PC-3 (cell line): ENCODE data around the gene ASH1L. TPM values are rescaled to one million over a fixed set of nuclear protein-coding genes. Genes with fewer than 3 reads are reported as not detected.
"Not testable (repeated sequence)": the region's sequence is repeated elsewhere in the genome, so short reads cannot be mapped to it uniquely, and the experiment has no call there.

ENCODE experiments used
- ATAC-seq: fragments of 200-7000 bp; cut with Tn5 transposase; 2 replicates; pipeline ENCODE4 v1.9.1; 2020; ENCODE audit warnings: mild to moderate bottlenecking, moderate library complexity
- BruUV-seq: library from RNA; stranded (reverse); fragments of 400-500 nt; replicated peaks from 2 replicates; lab custom pipeline; 2021; lab: Mats Ljungman, UMichigan
- CTCF ChIA-PET: fragments of 300-600 bp; sonication (Branson Sonifier 250); formaldehyde crosslinking; loops from one replicate; lab custom pipeline; 2022; ENCODE audit warnings: antibody characterized with exemption; lab: Charles Lee
- POLR2A ChIA-PET: fragments of 300-600 bp; sonication (Branson Sonifier 250); formaldehyde crosslinking; loops from one replicate; lab custom pipeline; 2022; ENCODE audit warnings: antibody characterized with exemption; ENCODE audit not compliant: unreplicated experiment; lab: Charles Lee
- DNase-seq: peaks from one replicate; pipeline ENCODE4 v3.0.0-alpha.2; 2015
- H2AFZ ChIP-seq: fragments of 300-600 bp; sonication (generic); 2 replicates; pipeline ENCODE4 v1.6.0; 2016; ENCODE audit warnings: antibody characterized with exemption, low read length
- H3F3A ChIP-seq: fragments of 300-600 bp; sonication (generic); one replicate; pipeline ENCODE4 v1.6.0; 2017; ENCODE audit warnings: antibody characterized with exemption, low read length, control low read depth, mild to moderate bottlenecking; ENCODE audit not compliant: unreplicated experiment
- H3K27ac ChIP-seq: fragments of 300-600 bp; sonication (generic); 2 replicates; pipeline ENCODE4 v1.5.1; 2016; ENCODE audit warnings: mild to moderate bottlenecking, low read length
- H3K27me3 ChIP-seq: fragments of 300-600 bp; sonication (generic); 2 replicates; pipeline ENCODE4 v1.6.1; 2016; ENCODE audit warnings: low read length, mixed read lengths
- H3K36me3 ChIP-seq: fragments of 300-600 bp; sonication (generic); 2 replicates; pipeline ENCODE4 v1.6.1; 2016; ENCODE audit warnings: low read depth, mixed run types, low read length, mixed read lengths
- H3K4me1 ChIP-seq: fragments of 300-600 bp; sonication (generic); 2 replicates; pipeline ENCODE4 v1.5.1; 2016; ENCODE audit warnings: low read length; ENCODE audit not compliant: insufficient read depth
- H3K4me2 ChIP-seq: fragments of 300-600 bp; sonication (generic); 2 replicates; pipeline ENCODE4 v1.6.0; 2016; ENCODE audit warnings: low read length
- H3K4me3 ChIP-seq: fragments of 300-600 bp; sonication (generic); 2 replicates; pipeline ENCODE4 v1.5.1; 2016; ENCODE audit warnings: mild to moderate bottlenecking, low read length, mixed read lengths
- H3K79me2 ChIP-seq: fragments of 300-600 bp; sonication (generic); 2 replicates; pipeline ENCODE4 v1.6.1; 2017; ENCODE audit warnings: low read length, mixed read lengths
- H3K9ac ChIP-seq: fragments of 300-600 bp; sonication (generic); 2 replicates; pipeline ENCODE4 v1.6.0; 2016; ENCODE audit warnings: mild to moderate bottlenecking, low read length
- H3K9me2 ChIP-seq: fragments of 300-600 bp; sonication (generic); replicated peaks from 2 replicates; pipeline ENCODE4 v1.6.1; 2016; ENCODE audit warnings: mixed run types, low read length, mixed read lengths
- H3K9me3 ChIP-seq: fragments of 300-600 bp; sonication (generic); 2 replicates; pipeline ENCODE4 v1.6.1; 2016; ENCODE audit warnings: low read length, mixed read lengths
- H4K20me1 ChIP-seq: fragments of 300-600 bp; sonication (generic); 2 replicates; pipeline ENCODE4 v1.6.1; 2016; ENCODE audit warnings: low read length, mixed read lengths
- EZH2 ChIP-seq: fragments of 300-600 bp; sonication (generic); IDR thresholded peaks from one replicate; pipeline ENCODE4 v1.6.1; 2017; ENCODE audit warnings: antibody characterized with exemption, mild to moderate bottlenecking, low read length; ENCODE audit not compliant: unreplicated experiment
- EZH2phosphoT487 ChIP-seq: fragments of 300-600 bp; sonication (generic); IDR thresholded peaks from 2 replicates; pipeline ENCODE4 v1.6.1; 2018; ENCODE audit warnings: mild to moderate bottlenecking, antibody characterized with exemption, low read length, borderline replicate concordance
- intact Hi-C: fragments of 100-400 bp; cut with micrococcal nuclease; formaldehyde crosslinking; loops from 2 replicates; pipeline ENCODE4 v1.9.0; 2023
- total RNA-seq: library from RNA; depleted of rRNA; stranded (reverse); fragments of >200 nt; gene quantifications from 2 replicates; pipeline ENCODE4 v1.2.3, GENCODE V29; 2014
- TF ChIP-seq, protein P1 (sequence below): fragments of 300-600 bp; sonication (generic); conservative IDR thresholded peaks from 2 replicates; pipeline ENCODE4 v1.5.1; 2017; ENCODE audit warnings: antibody characterized with exemption, low read depth, mild to moderate bottlenecking, low read length

Gene ASH1L
- total RNA-seq, 1 experiment from 2014 or later, result 27.6 TPM

DNA sequence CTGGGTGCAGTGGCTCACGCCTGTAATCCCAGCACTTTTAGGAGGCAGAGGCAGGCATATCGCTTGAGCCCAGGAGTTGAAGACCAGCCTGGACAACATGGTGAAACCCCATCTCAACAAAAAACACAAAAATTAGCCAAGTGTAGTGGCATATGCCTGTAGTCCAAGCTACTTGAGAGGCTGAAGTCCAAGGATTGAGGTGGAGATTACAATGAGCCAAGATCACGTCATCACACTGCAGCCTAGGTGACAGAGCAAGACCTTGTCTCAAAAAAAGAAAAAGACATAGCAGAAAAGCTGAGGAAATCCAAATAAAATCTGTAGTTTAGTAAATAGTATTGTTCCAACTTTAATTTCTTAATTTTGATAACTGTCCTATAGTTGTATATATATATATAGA is 11.5 kb upstream of the ASH1L start:
- ChIA-PET POLR2A (no interaction called here), CTCF (no interaction called here)
- Histone ChIP-seq H4K20me1 (peaks cover 12% of the 10 kb centered on the region; the same call in 1 of the 2 replicates), H3K36me3 (peaks cover 10% of the 10 kb centered on the region; the same call in 1 of the 2 replicates), H3K9me3 (no peaks in the 10 kb centered on the region), H3K4me2 (no peak overlapping the region), H3K4me3 (no peak overlapping the region), H3K27me3 (no peaks in the 10 kb centered on the region), H2AFZ (no peak overlapping the region), H3K4me1 (peaks cover 10% of the 10 kb centered on the region), H3K9ac (no peak overlapping the region), H3K9me2 (no peaks in the 10 kb centered on the region), H3K79me2 (peaks cover 17% of the 10 kb centered on the region), H3F3A (no peaks in the 10 kb centered on the region), H3K27ac (no peak overlapping the region)
- no peak for DNase-seq
- no TSS peak for BruUV-seq
- intact Hi-C loops, result no loop called here
- TF ChIP-seq, protein P1, sequence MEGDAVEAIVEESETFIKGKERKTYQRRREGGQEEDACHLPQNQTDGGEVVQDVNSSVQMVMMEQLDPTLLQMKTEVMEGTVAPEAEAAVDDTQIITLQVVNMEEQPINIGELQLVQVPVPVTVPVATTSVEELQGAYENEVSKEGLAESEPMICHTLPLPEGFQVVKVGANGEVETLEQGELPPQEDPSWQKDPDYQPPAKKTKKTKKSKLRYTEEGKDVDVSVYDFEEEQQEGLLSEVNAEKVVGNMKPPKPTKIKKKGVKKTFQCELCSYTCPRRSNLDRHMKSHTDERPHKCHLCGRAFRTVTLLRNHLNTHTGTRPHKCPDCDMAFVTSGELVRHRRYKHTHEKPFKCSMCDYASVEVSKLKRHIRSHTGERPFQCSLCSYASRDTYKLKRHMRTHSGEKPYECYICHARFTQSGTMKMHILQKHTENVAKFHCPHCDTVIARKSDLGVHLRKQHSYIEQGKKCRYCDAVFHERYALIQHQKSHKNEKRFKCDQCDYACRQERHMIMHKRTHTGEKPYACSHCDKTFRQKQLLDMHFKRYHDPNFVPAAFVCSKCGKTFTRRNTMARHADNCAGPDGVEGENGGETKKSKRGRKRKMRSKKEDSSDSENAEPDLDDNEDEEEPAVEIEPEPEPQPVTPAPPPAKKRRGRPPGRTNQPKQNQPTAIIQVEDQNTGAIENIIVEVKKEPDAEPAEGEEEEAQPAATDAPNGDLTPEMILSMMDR, result no peak
- TF ChIP-seq EZH2 (no peak), EZH2phosphoT487 (no peak)
- ATAC-seq, result no peak

DNA sequence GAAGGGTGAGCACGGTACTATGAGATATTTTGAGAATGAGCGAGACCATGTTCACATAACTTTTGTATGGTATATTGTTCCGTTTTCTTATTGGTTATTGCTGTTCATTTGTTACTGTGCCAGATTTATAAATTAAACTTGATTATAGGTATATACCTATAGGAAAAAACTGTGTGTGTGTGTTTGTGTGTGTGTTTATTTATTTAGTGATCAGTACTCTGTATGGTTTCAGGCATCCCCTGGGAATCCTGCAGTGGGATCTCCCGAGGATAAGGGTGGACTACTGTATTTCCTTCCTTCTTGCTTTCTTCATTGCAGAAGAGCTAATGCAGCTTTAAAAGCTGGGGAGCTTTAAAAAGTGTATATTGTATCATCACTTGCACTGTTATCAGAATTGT is 8.0 kb upstream of the ASH1L start:
- Histone ChIP-seq H2AFZ (no peak overlapping the region), H3K27ac (no peak overlapping the region), H3K4me3 (no peak overlapping the region), H3K36me3 (peaks cover 17% of the 10 kb centered on the region; the same call in 1 of the 2 replicates), H3K4me2 (no peak overlapping the region), H3K4me1 (peaks cover 10% of the 10 kb centered on the region), H3K79me2 (peaks cover 45% of the 10 kb centered on the region), H3K9me3 (no peaks in the 10 kb centered on the region), H3K9me2 (no peaks in the 10 kb centered on the region), H3K27me3 (no peaks in the 10 kb centered on the region), H3F3A (no peaks in the 10 kb centered on the region), H4K20me1 (peaks cover 12% of the 10 kb centered on the region; the same call in 1 of the 2 replicates), H3K9ac (no peak overlapping the region)
- ATAC-seq (no peak), DNase-seq (no peak)
- TF ChIP-seq EZH2phosphoT487, result no peak
- TF ChIP-seq, protein P1, result no peak
- TF ChIP-seq EZH2, result no peak
- ChIA-PET POLR2A (interaction anchor here (0.5 kb wide), 1 partner anchor 7 kb away, joined by 10 read pairs; no protein-coding TSS in a partner anchor), CTCF (no interaction called here)
- intact Hi-C loops, result no loop called here
- BruUV-seq, result no TSS peak

DNA sequence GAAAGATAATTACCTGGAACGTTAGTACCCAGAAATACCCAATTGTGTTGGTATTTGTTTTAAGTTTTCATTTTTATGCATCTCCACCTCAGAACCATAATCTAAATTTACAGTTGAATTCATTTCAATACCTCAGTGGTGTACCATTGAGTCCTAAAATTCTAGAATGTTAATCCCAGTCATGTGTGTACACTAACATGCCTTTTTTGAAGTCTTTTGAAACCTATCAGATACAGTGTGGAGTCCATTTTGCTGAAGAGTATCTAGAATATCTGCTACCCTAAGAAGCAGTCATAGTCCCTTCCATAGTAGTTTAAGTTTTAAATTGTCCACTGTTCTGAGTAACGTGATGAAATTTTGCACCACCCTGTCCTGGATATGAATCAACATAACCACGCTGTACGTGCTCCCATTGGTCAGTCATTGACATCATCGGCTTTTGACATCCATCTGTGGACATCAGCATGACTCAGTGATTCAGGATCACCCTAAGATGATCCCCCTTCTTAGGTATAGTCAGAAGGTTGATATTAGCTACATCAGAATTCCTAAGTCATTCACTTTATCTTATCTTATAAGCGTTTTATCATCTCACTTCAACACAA is 7.5 kb upstream of the ASH1L start:
- Histone ChIP-seq H3K9me2 (no peaks in the 10 kb centered on the region), H3K4me2 (no peak overlapping the region), H3K9ac (no peak overlapping the region), H3K4me1 (peaks cover 10% of the 10 kb centered on the region), H3K79me2 (peaks cover 50% of the 10 kb centered on the region), H2AFZ (no peak overlapping the region), H4K20me1 (peaks cover 12% of the 10 kb centered on the region; the same call in 1 of the 2 replicates), H3K9me3 (no peaks in the 10 kb centered on the region), H3K36me3 (peaks cover 17% of the 10 kb centered on the region; the same call in 1 of the 2 replicates), H3K27ac (no peak overlapping the region), H3F3A (no peaks in the 10 kb centered on the region), H3K27me3 (no peaks in the 10 kb centered on the region), H3K4me3 (no peak overlapping the region)
- ChIA-PET POLR2A (no interaction called here), CTCF (no interaction called here)
- BruUV-seq, result no TSS peak
- intact Hi-C loops, result loop anchor here (10.0 kb wide), 1 partner anchor 585 kb away; the partner anchor contains the start of gene FLAD1
- ATAC-seq (no peak), DNase-seq (no peak)
- TF ChIP-seq EZH2 (no peak), EZH2phosphoT487 (no peak)
- TF ChIP-seq, protein P1, result no peak

DNA sequence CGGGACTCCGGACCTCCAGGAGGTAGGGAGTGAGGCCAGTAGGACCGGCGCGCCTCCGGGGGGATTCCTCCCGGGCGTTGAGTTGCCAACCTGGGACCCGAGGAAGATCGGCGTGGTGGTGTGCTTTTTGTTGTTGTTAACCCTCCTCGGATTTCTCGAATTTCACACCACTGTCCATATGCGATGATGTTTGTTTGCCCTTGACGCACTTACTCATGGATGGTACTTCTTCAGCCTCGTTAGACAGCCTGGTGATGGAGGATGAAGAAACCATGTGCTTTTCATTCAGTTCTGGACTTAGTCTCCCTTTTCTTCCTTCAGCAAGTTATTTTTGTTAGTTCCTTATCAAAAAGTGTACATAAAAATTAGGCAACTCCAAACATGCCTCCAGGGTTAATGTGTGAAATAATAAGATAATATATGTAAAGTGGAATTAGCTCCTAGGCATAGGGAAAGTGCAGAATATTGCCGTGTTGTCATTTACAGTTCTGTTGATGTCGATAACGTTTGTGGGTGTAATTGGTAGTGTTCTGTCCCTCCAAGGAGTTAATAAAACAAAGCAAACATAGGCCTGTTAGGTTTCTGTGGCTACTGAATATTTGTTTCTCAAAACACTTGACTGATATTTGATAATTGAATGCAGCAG is 897 bp upstream of the ASH1L start:
- H3K27me3 ChIP-seq, H3K36me3 ChIP-seq, CTCF ChIA-PET, DNase-seq, H3F3A ChIP-seq, H3K9me3 ChIP-seq, H3K9me2 ChIP-seq: not testable (repeated sequence)
- Histone ChIP-seq H3K4me3 (peak overlapping the region; percentile 80), H3K4me2 (peak overlapping the region; percentile 86), H2AFZ (peak overlapping the region; percentile 97), H3K79me2 (peaks cover 88% of the 10 kb centered on the region), H4K20me1 (peaks cover 13% of the 10 kb centered on the region), H3K9ac (peak overlapping the region; percentile 98), H3K4me1 (peaks cover 21% of the 10 kb centered on the region), H3K27ac (peak overlapping the region; percentile 88)
- BruUV-seq, result TSS peak; percentile 76
- ATAC-seq, result peak; percentile 8
- POLR2A ChIA-PET, result interaction anchor here (0.6 to 0.7 kb wide), 2 partner anchors 7 to 26 kb away, joined by 4 to 10 read pairs; no protein-coding TSS in a partner anchor
- intact Hi-C loops, result loop anchor here (10.0 kb wide), 1 partner anchor 579 kb away; the partner anchor contains the start of gene FLAD1
